GM19324 (cell line): Measurements from ENCODE around the gene CANT1.
"Not testable (repeated sequence)": the region's sequence is repeated elsewhere in the genome, so short reads cannot be mapped to it uniquely, and the experiment has no call there.

Experiments
- ATAC-seq: cut with Tn5 transposase; IDR thresholded peaks from one replicate; pipeline ENCODE4 v1.9.1; 2021; ENCODE audit warnings: mild to moderate bottlenecking, moderate library complexity; ENCODE audit not compliant: unreplicated experiment, low FRiP score

Gene CANT1

DNA sequence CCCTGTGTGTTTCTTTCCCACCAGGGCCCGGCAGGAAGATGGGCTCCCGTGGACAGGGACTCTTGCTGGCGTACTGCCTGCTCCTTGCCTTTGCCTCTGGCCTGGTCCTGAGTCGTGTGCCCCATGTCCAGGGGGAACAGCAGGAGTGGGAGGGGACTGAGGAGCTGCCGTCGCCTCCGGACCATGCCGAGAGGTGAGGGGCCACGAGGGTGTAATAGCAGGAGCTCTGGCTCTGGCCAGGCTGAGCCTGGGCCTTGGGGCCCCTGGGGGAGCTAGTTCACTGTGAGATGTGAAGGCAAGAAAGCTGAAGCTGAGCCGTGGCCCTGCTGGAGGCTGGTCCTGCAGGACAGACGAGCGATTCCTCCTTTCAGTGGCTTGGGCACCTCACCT is 34.4 kb upstream of the CANT1 start:
- ATAC-seq: no peak

DNA sequence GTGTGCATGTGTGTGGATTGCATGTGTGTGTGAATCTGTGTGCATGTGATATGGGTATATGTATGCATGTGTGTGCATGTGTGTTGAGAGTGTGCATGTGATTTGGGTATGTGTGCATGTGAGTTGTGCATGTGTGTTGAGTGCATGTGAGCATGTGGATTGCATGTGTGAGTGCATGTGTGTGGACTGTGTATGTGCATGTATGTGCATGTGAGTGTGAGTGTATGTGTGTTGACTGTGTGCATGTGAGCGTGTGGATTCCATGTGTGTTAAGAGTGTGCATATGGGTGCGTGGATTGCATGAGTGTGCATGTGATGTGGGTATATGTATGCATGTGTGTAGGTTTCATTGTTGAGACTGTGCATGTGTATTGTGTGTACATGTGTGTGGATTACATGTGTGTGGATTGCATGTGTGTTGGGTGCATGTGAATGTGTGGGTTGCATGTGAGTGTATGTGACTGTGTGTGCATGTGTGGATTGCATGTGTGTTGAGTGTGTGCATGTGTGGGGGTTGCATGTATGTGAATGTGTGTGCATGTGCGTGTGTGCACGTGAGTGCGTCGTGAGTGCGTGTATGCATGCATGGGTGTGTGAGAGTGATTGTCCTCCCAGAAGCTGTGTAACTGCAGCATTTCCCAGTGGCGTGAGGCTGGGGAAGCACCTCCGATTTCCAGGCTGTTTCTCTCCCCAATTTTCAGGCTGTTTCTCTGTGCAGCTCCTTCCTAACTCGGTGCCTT is 33.8 kb upstream of the CANT1 start:
- ATAC-seq: no peak

DNA sequence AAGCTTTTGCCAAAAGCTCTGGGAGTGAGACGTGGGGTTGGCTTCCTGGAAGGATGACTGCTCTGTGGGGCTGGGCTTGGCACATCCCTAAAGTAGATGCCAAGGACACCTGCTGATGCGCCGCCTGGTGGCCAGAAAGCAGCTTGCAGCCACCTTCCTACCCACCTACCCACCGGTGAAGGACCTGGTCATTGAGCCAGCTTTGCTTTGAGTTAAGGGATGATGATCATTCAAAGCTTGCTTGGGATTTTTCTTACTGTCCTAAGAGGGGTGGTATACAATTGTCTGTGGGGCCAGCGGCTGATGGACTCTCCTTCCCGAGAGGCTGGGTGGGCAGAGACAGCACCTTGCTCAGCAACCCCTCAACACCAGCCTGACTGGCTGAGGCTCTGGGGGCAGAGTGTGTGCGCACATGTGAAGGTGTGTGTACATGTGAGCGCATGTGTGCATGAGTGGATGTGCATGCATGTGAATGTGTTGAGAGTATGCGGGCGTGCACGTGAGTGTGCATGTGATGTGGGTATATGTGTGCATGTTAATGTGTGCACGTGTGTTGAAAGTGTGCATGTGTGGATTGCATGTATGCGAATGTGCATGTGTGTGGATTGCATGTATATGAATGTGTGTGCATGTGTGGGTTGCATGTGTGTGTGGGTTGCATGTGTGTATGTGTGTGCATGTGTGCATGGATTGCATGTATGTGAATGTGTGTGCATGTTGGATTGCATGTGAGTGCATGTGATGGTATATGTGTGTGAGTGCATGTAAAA is 33.0 kb upstream of the CANT1 start:
- ATAC-seq: no peak

- no peak for ATAC-seq
Measured at GRCh38 chr17:79041723-79042420, 32.3 kb upstream of the CANT1 start.

DNA sequence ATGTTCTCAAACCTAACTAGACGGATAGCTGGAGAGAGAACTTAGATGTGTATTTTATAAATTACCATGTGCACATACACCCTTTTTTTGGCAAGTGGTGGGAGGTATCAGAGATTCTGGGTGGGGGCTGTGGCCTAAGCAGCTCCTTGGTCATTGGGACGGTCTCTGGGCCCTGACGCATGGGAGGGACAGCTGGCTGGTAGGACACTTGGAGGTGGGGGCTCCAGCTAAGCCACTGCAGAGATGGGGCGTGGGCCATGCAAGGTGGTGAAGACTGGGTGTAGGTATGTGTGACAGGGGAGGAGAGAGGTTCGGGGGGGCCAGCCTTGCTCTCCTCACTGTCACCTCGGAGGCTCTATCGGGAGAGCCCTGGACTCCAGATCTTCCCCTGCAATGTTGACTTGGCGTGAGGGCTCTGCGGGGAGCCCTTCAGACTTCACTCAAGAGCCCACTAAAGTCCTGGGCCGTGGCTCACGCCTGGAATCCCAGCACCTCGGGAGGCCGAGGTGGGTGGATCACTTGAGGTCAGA is 31.5 kb upstream of the CANT1 start:
- ATAC-seq: no peak

- ATAC-seq: no peak
Measured at GRCh38 chr17:79039886-79040285, 30.3 kb upstream of the CANT1 start.

DNA sequence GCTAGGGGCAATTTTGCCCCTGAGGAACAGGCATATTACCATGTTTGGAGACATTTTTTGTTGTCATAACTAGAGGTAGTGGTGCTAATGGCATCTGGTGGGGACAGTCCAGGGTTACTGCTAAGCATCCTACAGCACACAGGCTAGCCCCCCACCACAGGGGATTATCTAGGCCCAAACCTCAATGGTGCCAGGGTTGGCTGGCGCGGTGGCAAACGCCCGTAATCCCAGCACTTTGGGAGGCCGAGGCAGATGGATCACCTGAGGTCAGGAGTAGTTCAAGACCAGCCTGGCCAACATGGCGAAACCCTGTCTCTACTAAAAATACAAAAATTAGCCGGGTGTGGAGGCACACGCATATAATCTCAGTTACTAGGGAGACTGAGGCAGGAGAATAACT is 29.6 kb upstream of the CANT1 start:
- no peak for ATAC-seq

GRCh38 chr17:79038545-79039135 is 29.1 kb upstream of the CANT1 start:
- ATAC-seq: no peak

DNA sequence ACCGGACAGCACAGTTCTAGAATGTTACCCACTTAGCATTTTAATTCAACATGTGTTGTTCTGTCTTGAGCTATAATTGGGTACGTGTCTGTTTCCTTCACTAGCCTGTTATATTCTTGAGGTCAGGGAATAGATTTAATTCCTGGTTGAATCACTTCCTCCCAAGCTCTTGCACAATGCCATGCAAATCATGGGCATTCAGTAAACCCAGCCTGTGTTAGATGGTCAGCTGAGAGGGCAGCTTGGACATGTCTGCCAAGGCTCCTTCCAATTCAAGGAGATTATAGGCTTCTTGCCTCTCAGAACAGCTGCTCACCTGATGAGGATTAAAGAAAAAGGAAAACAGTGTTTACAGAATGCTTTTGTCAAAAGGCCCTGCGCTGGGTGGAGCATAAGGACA is 27.0 kb upstream of the CANT1 start:
- ATAC-seq: no peak

- ATAC-seq: no peak
Measured at GRCh38 chr17:79036181-79036580, 26.6 kb upstream of the CANT1 start.

- ATAC-seq: no peak
Measured at GRCh38 chr17:79035686-79036085, 26.1 kb upstream of the CANT1 start.

GRCh38 chr17:79034931-79035485 is 25.4 kb upstream of the CANT1 start:
- ATAC-seq: no peak

DNA sequence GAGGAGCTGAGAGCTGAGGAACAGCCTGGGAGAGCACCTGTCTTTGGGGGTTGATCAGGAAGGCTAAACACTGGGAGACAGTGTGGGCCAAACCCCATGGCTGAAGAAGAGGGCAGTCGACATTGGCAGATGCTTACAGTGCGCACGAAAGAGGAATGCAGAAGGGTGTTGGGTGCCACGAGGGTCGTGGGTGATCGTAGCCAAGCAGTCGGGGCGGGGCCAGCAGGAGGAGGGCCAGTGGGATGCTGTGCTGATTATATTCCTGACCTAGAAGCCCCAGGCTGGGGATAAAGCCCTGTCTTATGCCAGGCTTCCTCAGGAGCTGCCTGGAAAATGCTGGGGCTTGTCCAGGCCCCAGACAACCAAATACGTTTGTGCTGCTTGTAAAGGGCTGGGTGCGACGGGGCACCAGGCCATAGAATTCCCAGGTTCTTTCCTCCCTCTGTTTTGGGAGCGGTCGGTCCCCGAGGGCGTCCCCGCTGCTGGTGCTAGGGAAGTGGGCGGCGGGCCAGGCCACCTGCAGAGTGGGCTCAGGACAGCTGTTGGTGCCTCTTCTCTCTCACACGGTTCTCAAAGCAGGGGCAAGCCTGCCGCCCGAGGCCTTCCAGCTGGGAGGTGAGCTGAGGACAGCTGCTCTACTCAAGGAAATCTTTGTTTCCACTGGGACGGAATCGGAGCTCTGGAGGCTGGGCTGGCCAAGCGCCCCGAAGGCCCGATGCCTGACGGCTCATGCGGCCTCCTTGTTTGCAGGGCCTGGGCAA is 24.4 kb upstream of the CANT1 start:
- ATAC-seq: no peak

DNA sequence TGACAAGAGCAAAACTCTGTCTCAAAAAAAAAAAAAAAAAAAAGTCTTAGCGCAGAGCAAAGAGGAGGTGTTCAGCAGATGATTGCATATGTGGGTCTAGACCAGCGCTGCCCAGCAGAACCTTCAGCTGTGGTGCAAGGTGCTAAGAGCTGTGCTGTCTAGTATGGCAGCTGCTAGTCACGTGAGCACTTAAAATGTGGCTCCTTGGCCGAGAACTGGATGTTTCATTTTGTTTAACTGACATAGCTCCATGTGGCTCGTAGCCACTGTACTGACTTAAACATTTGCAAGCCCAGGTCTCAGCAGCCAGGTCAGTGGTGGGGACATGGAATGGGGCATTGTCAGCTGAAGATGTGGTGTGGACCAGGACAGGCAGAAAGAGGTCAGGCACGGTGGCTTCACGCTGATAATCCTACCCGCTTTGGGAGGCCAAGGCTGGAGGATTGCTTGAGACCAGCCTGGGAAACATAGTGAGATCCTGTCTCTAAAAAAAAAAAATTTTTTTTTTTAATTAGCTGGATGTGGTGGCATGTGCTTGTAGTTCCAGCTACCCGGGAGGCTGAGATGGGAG is 23.6 kb upstream of the CANT1 start:
- ATAC-seq: no peak

DNA sequence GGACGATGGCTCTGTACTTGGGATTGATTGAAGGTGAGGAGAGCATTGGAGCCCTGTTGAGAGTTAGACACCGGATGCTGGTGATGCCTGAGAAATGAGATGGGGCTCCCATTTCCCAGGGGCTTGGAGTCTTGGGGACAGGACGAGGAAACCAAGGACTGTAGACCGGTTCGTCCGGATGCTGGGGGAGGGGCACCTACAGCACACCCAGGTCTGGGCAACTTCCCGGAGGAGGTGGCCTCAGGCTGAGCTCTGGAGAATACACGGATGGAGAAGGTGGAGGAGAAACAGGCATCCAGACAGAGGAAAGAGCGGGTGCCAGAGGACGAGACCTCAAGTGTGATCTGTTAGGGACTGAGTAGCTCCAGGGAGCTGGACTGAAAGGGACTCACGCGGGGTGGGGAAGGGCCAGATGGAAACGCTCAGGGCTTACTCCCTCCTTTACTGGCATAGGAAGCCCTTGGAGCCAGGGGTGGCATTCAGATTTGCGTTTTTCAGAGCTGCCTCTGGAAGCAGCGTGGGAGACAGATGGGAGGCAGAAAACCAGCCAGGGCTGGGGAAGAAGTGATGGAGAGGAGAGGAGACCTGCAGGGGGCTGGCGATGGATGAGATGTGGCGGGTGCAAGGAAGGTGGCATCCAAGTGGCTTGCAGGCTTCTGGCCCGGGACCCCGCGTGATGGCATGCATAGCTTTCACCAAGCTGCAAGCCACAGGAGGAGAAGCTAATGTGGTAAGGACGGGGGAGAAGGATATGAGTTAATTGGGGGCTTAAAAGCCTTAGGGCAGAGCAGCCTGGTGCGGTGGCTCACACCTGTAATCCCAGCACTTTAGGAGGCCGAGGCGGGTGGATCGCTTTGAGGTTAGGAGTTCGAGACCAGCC is 22.7 kb upstream of the CANT1 start:
- no peak for ATAC-seq

- not testable (repeated sequence) for ATAC-seq
Measured at GRCh38 chr17:79030636-79031035, 21.1 kb upstream of the CANT1 start.

- ATAC-seq: no peak
Measured at GRCh38 chr17:79029327-79030009, 19.9 kb upstream of the CANT1 start.
